Esophagus muscularis mucosa (tissue), 4 donors: Measurements from ENCODE around the gene MRPL23.

Experiments used
- EP300 ChIP-seq: sonication (generic); formaldehyde crosslinking; IDR thresholded peaks from one replicate; pipeline ENCODE4 v1.6.1; 2017; ENCODE audit warnings: antibody characterized with exemption
- POLR2A ChIP-seq: fragments of 450-650 bp; IDR thresholded peaks from one replicate; pipeline ENCODE4 v1.6.1; 2017; ENCODE audit warnings: antibody characterized with exemption, moderate library complexity, mild to moderate bottlenecking, low read depth
- TF ChIP-seq, protein P1 (sequence below), 3 experiments: fragments of 200-600 bp in 2 of 3; fragments of 450-650 bp in 1 of 3; sonication (generic) in 2 of 3; IDR thresholded peaks; one replicate each; pipeline ENCODE4 v1.5.1; 2017 to 2019; ENCODE audit warnings: antibody characterized with exemption in 3 of 3, mild to moderate bottlenecking in 2 of 3, moderate library complexity in 1 of 3

DNA sequence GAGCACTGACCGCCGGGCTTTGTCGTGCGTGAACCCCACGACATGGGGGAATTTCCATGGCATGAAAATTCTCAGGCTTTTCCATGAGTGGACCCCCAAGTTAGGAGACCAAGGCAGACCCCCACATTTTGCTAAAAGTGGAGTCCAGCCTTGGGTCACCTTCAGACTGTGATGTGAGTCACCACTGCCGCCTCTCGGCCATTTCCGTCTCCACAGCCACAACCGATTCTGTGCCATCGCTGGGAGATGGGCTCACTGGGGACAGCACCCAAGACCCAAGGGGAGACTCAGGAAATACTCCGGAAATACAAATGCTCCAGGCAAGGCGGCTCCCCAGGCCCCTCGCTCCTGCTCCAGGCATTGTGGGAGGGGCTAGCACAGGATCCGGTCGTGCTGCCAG lies 51.7 kb downstream of the MRPL23 start:
- TF ChIP-seq, protein P1, sequence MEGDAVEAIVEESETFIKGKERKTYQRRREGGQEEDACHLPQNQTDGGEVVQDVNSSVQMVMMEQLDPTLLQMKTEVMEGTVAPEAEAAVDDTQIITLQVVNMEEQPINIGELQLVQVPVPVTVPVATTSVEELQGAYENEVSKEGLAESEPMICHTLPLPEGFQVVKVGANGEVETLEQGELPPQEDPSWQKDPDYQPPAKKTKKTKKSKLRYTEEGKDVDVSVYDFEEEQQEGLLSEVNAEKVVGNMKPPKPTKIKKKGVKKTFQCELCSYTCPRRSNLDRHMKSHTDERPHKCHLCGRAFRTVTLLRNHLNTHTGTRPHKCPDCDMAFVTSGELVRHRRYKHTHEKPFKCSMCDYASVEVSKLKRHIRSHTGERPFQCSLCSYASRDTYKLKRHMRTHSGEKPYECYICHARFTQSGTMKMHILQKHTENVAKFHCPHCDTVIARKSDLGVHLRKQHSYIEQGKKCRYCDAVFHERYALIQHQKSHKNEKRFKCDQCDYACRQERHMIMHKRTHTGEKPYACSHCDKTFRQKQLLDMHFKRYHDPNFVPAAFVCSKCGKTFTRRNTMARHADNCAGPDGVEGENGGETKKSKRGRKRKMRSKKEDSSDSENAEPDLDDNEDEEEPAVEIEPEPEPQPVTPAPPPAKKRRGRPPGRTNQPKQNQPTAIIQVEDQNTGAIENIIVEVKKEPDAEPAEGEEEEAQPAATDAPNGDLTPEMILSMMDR (IDR thresholded peaks at IDR 0.05), result no peak
- TF ChIP-seq POLR2A (no peak), EP300 (no peak)
